Lower lobe of right lung (tissue), 2 donors: ENCODE data around the gene BAZ2B. TPM values are rescaled to one million over a fixed set of nuclear protein-coding genes. Genes with fewer than 3 reads are reported as not detected.

ENCODE experiments used
- ATAC-seq, 2 donors: fragments of 200-7000 bp; cut with Tn5 transposase; one replicate each; pipeline ENCODE4 v1.9.1; 2020 to 2022; ENCODE audit warnings: mild to moderate bottlenecking in 2 of 2, moderate library complexity in 2 of 2
- DNase-seq: peaks from one replicate; pipeline ENCODE4 v3.0.0-alpha.2; 2020
- H3K27ac ChIP-seq: fragments of 200-600 bp; one replicate; pipeline ENCODE4 v1.8.0; 2022
- H3K27me3 ChIP-seq: fragments of 200-600 bp; one replicate; pipeline ENCODE4 v1.8.0; 2022; ENCODE audit warnings: low read depth
- H3K36me3 ChIP-seq: fragments of 200-600 bp; one replicate; pipeline ENCODE4 v1.8.0; 2022; ENCODE audit warnings: mild to moderate bottlenecking
- H3K4me1 ChIP-seq: fragments of 200-600 bp; one replicate; pipeline ENCODE4 v1.8.0; 2022
- H3K4me3 ChIP-seq: fragments of 200-600 bp; one replicate; pipeline ENCODE4 v1.8.0; 2022; ENCODE audit warnings: mild to moderate bottlenecking
- H3K9me3 ChIP-seq: fragments of 200-600 bp; one replicate; pipeline ENCODE4 v1.8.0; 2022
- intact Hi-C: fragments of 100-400 bp; cut with DNase I; formaldehyde crosslinking; loops from one replicate; pipeline ENCODE4 v1.11.0; 2022
- total RNA-seq: library from RNA; stranded (reverse); fragmentation: NEBNext Ultra II Directional; extraction: Animal tissue kit (Norgen Biotek cat#: 25700); gene quantifications from one replicate; pipeline ENCODE4 v1.2.1, GENCODE V29; 2021
- TF ChIP-seq, protein P1 (sequence below): fragments of 200-600 bp; IDR thresholded peaks from one replicate; pipeline ENCODE4 v1.8.0; 2022; ENCODE audit warnings: antibody characterized with exemption, mild to moderate bottlenecking
- donor health status: DM: no; HTN: yes; CAD: no; lungs with severe emphysema.

Gene BAZ2B
- total RNA-seq, 1 donor from 2014 or later = 97.4 TPM

DNA sequence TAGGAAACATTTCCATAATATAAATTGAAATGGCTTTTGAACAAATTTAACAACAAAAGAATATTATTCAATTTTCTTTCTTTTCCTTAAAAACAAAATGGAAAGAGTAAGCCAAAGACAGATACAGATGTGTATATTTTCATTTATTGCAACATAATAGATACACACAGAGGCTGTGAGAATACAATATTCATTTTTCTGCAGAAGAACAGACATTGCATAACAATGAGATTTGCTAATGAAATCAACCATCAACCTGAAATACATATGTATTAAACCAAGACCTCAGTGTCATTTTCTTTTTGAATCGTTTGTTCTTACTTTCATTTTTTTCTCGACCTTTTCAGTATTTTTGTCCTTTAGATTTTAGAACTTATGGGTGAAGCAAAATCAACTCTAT lies 95.1 kb downstream of the BAZ2B start:
- ATAC-seq (no peak), DNase-seq (no peak)
- Histone ChIP-seq H3K27ac (no peak overlapping the region), H3K36me3 (no peaks in the 10 kb centered on the region), H3K4me3 (no peak overlapping the region), H3K9me3 (no peaks in the 10 kb centered on the region), H3K4me1 (peaks cover 4% of the 10 kb centered on the region), H3K27me3 (no peaks in the 10 kb centered on the region)
- intact Hi-C loops = no loop called here
- TF ChIP-seq, protein P1, sequence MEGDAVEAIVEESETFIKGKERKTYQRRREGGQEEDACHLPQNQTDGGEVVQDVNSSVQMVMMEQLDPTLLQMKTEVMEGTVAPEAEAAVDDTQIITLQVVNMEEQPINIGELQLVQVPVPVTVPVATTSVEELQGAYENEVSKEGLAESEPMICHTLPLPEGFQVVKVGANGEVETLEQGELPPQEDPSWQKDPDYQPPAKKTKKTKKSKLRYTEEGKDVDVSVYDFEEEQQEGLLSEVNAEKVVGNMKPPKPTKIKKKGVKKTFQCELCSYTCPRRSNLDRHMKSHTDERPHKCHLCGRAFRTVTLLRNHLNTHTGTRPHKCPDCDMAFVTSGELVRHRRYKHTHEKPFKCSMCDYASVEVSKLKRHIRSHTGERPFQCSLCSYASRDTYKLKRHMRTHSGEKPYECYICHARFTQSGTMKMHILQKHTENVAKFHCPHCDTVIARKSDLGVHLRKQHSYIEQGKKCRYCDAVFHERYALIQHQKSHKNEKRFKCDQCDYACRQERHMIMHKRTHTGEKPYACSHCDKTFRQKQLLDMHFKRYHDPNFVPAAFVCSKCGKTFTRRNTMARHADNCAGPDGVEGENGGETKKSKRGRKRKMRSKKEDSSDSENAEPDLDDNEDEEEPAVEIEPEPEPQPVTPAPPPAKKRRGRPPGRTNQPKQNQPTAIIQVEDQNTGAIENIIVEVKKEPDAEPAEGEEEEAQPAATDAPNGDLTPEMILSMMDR = no peak

DNA sequence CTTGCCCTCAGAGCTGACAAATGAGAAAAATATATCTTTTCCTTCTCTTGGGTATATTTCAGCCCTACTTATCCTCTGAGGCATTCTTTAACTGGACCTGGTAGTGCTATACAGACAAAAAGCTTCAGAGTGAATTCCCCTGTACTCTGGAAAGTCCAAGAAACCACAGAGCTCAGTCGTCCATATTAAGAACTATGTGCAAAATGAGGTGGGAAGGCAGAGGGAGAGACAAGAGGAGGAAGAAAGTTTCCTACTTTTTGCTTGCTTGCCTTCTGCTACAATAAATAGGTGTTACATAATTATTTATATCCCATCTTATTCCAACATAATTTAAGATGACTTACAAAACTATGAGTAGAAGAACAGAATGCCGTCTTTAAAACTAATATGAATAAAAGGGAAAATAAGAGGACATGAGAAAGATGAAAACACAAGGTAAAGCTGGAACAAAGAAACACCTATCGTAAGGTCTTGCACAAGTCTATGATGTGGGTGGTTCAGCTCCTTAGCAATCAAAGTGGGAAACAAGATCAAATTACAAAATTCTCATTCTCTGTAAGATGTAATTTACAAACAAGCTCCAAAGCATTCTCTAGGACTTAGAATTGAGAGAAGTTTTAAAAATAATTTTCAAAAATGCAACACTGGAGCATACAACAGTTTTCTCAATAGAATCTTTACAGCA lies 97.9 kb downstream of the BAZ2B start:
- DNase-seq (no peak), ATAC-seq (no peak)
- H3K36me3 ChIP-seq = no peaks in the 10 kb centered on the region
- peak overlapping the region; percentile 18 for H3K27ac ChIP-seq
- TF ChIP-seq, protein P1 = no peak
- no peaks in the 10 kb centered on the region for H3K9me3 ChIP-seq
- H3K4me3 ChIP-seq = no peak overlapping the region
- peaks cover 21% of the 10 kb centered on the region for H3K4me1 ChIP-seq
- no peaks in the 10 kb centered on the region for H3K27me3 ChIP-seq
- intact Hi-C loops = no loop called here

DNA sequence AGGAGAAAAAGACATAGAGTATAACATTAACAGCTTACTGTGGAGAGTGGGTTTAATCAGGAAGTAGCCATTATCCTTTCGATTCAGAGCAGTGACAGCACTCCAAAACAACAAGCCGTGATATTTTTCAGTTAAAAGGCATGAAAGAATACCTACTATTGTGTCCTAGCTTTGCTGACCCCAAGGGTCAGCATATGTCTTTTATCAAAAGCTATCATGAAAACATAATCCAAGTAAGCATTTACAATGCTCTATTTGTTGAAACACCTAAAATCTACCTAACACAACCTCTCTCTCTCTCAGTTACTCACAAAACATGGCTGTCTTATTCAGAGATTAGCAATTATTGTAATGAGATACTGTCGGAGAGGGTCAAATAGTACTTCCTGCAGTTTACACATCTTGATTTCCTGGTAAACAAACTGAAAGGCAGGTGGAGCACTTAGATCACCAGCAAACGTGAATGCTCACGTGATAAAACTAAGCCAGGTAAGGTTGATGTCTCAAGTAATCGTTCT lies 100.0 kb downstream of the BAZ2B start:
- Histone ChIP-seq H3K4me1 (peaks cover 21% of the 10 kb centered on the region), H3K9me3 (no peaks in the 10 kb centered on the region), H3K4me3 (peak overlapping the region; percentile 49), H3K27me3 (no peaks in the 10 kb centered on the region), H3K36me3 (no peaks in the 10 kb centered on the region), H3K27ac (peak overlapping the region; percentile 77)
- TF ChIP-seq, protein P1 = no peak
- intact Hi-C loops = no loop called here
- DNase-seq = no peak
- ATAC-seq = peak; percentile 88 to 93

DNA sequence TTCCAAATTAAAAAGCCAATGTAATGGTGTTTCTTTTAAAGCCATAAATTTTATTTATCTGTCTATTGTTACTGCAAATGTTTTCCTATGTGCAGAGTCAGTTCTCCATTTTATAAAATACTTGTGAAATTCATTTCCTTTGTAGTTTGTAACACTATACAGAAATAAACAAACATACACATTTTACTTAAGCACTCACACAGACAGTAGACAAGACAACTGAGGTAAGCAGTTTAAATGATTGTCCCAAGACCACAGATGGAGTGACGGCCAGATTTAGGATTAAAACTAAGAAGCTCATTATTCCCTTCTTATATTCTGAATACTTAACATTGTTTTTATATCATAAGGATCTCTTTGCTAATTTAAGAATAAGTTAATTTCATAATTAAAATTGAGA lies 100.9 kb downstream of the BAZ2B start:
- no peaks in the 10 kb centered on the region for H3K27me3 ChIP-seq
- peak overlapping the region; percentile 77 for H3K27ac ChIP-seq
- ATAC-seq (peak in 1 of 2 donors; percentile 40), DNase-seq (no peak)
- no peaks in the 10 kb centered on the region for H3K36me3 ChIP-seq
- peak overlapping the region; percentile 49 for H3K4me3 ChIP-seq
- peaks cover 21% of the 10 kb centered on the region for H3K4me1 ChIP-seq
- no peaks in the 10 kb centered on the region for H3K9me3 ChIP-seq
- TF ChIP-seq, protein P1 = no peak
- intact Hi-C loops = no loop called here

DNA sequence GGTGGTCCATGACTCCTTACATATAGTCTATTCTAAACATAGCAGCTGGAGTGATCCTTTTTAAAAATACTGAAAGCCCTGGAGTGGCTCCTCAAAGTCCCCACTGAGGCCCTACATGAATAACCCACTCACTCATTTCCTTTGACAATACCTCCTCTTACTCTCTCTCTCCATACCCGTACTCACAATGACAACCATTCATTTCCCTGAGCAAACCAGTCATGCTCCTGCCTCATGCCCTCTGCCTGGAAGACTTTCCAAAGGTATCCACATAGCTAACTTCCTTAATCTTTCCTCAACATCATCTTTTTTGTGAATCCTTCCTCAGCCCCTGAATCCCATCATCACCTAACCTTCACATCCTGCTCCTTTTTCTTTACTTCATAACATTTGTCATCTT lies 102.6 kb downstream of the BAZ2B start:
- Histone ChIP-seq H3K9me3 (no peaks in the 10 kb centered on the region), H3K36me3 (no peaks in the 10 kb centered on the region), H3K27me3 (no peaks in the 10 kb centered on the region), H3K27ac (no peak overlapping the region), H3K4me1 (peaks cover 27% of the 10 kb centered on the region), H3K4me3 (no peak overlapping the region)
- intact Hi-C loops = no loop called here
- TF ChIP-seq, protein P1 = no peak
- ATAC-seq (no peak), DNase-seq (no peak)
